HepG2 (cell line): ENCODE data around the gene WDR91. TPM values are rescaled to one million over a fixed set of nuclear protein-coding genes. Genes with fewer than 3 reads are reported as not detected.
A peak's percentile ranks its signal among the peaks of the same experiment; 100 is the strongest.
"Not testable (repeated sequence)": the region's sequence is repeated elsewhere in the genome, so short reads cannot be mapped to it uniquely, and the experiment has no call there.

Experiments
- ATAC-seq: fragments of 200-7000 bp; cut with Tn5 transposase; 3 replicates; pipeline ENCODE4 v1.9.1; 2020; ENCODE audit warnings: mild to moderate bottlenecking, moderate library complexity
- BruUV-seq: library from RNA; stranded (reverse); fragments of 400-500 nt; replicated peaks from 2 replicates; lab custom pipeline; 2021; lab: Mats Ljungman, UMichigan
- CTCF ChIA-PET: fragments of 300-600 bp; formaldehyde crosslinking; extraction: SDS; loops from one replicate; lab custom pipeline; 2021; ENCODE audit warnings: low total read pairs, inconsistent platforms, low intra/inter-chr PET ratio; lab: Yijun Ruan, JAX
- POLR2A ChIA-PET: fragments of 350-600 bp; sonication (Branson Sonifier 250); formaldehyde crosslinking; loops from one replicate; lab custom pipeline; 2020; ENCODE audit warnings: antibody characterized with exemption, inconsistent platforms; lab: Yijun Ruan, JAX
- DNase-seq: peaks from one replicate; pipeline ENCODE4 v3.0.0-alpha.2; 2015; ENCODE audit warnings: low spot score
- FAIRE-seq: peaks from 3 replicates; lab custom pipeline; 2011; peaks lifted over from hg19 to GRCh38; lab: Jason Lieb, UNC
- H2AFZ ChIP-seq: one replicate; pipeline ENCODE4 v1.6.1; 2011; ENCODE audit warnings: low read length, inconsistent platforms
- H3K27ac ChIP-seq: fragments of 300-600 bp; 3 replicates; pipeline ENCODE4 v1.8.0; 2011; ENCODE audit warnings: mixed run types, mild to moderate bottlenecking, mixed read lengths, low read length, inconsistent platforms; ENCODE audit not compliant: insufficient read depth; ENCODE audit errors: extremely low read length
- H3K27me3 ChIP-seq, 2 experiments: fragments of 200-600 bp in 1 of 2; 2 replicates in 1 of 2; 3 replicates in 1 of 2; pipeline versions ENCODE4 v1.6.0 to v1.8.0; 2011; ENCODE audit warnings: low read length in 2 of 2, mild to moderate bottlenecking in 2 of 2, moderate library complexity in 2 of 2, inconsistent platforms in 1 of 2; ENCODE audit not compliant: insufficient read depth in 2 of 2, control insufficient read depth in 1 of 2
- H3K36me3 ChIP-seq, 2 experiments: fragments of 200-600 bp in 1 of 2; replicated peaks in 1 of 2; 2 replicates in 1 of 2; 3 replicates in 1 of 2; pipeline versions ENCODE4 v1.5.1 to v1.8.0; 2011; ENCODE audit warnings: low read length in 2 of 2, inconsistent platforms in 1 of 2; ENCODE audit not compliant: insufficient read depth in 2 of 2, control insufficient read depth in 1 of 2
- H3K4me1 ChIP-seq: 2 replicates; pipeline ENCODE4 v1.5.1; 2012; ENCODE audit warnings: low read length, inconsistent platforms; ENCODE audit not compliant: insufficient read depth
- H3K4me2 ChIP-seq: 2 replicates; pipeline ENCODE4 v1.6.0; 2011; ENCODE audit warnings: low read depth, low read length, inconsistent platforms
- H3K4me3 ChIP-seq, 3 experiments: fragments of 200-600 bp in 1 of 3; sonication (generic), shearing (Covaris generic) in 1 of 3; replicated peaks in 1 of 3; 2 replicates each; pipeline ENCODE4 v1.5.1; 2011 to 2016; ENCODE audit warnings: low read length in 3 of 3, inconsistent platforms in 2 of 3, low read depth in 2 of 3, mild to moderate bottlenecking in 2 of 3, control low read depth in 1 of 3, mixed read lengths in 1 of 3; ENCODE audit not compliant: insufficient read depth in 1 of 3
- H3K79me2 ChIP-seq: one replicate; pipeline ENCODE4 v1.6.1; 2011; ENCODE audit warnings: low read length, inconsistent platforms; ENCODE audit not compliant: insufficient read depth
- H3K9ac ChIP-seq: 2 replicates; pipeline ENCODE4 v1.6.0; 2011; ENCODE audit warnings: mild to moderate bottlenecking, low read depth, low read length, inconsistent platforms; ENCODE audit not compliant: insufficient read depth
- H3K9me3 ChIP-seq: 2 replicates; pipeline ENCODE4 v1.5.1; 2012; ENCODE audit warnings: mild to moderate bottlenecking, low read length
- H4K20me1 ChIP-seq: 2 replicates; pipeline ENCODE4 v1.6.0; 2011; ENCODE audit warnings: inconsistent platforms, mild to moderate bottlenecking, low read length, moderate library complexity; ENCODE audit not compliant: insufficient read depth
- BRD4 ChIP-seq: sonication (generic); formaldehyde crosslinking; IDR thresholded peaks from 2 replicates; pipeline ENCODE4 v1.4.0; 2020; ENCODE audit warnings: missing genetic modification reagents
- CREB1 ChIP-seq, 2 experiments: fragments of 450-650 bp in 1 of 2; IDR thresholded peaks; 2 replicates each; pipeline ENCODE4 v1.6.1; 2016 to 2017; ENCODE audit warnings: control low read depth in 1 of 2, mild to moderate bottlenecking in 1 of 2, missing compliant biosample characterization in 1 of 2, missing genetic modification characterization in 1 of 2
- HES4 ChIP-seq: sonication (generic); formaldehyde crosslinking; IDR thresholded peaks from 2 replicates; pipeline ENCODE4 v1.9.0; 2021; ENCODE audit warnings: mild to moderate bottlenecking, missing genetic modification reagents, borderline replicate concordance
- MYC ChIP-seq: sonication (generic); formaldehyde crosslinking; IDR thresholded peaks from 2 replicates; pipeline ENCODE4 v1.9.0; 2021; ENCODE audit warnings: missing genetic modification reagents, borderline replicate concordance
- NONO ChIP-seq, 2 experiments: fragments of 450-650 bp in 1 of 2; sonication (generic) in 1 of 2; formaldehyde crosslinking in 1 of 2; IDR thresholded peaks in 1 of 2; conservative IDR thresholded peaks in 1 of 2; 2 replicates each; pipeline versions ENCODE4 v1.6.1 to v1.8.0; 2017 to 2022; ENCODE audit warnings: mild to moderate bottlenecking in 1 of 2, missing genetic modification reagents in 1 of 2, moderate library complexity in 1 of 2
- POLR2A ChIP-seq, 2 experiments: IDR thresholded peaks; 2 replicates each; pipeline ENCODE4 v1.6.1; 2011; ENCODE audit warnings: low read depth in 2 of 2, low read length in 2 of 2, mild to moderate bottlenecking in 1 of 2, moderate library complexity in 1 of 2; ENCODE audit not compliant: insufficient read depth in 1 of 2
- RBFOX2 ChIP-seq: fragments of 200-400 bp; formaldehyde crosslinking; IDR thresholded peaks from 2 replicates; pipeline ENCODE4 v1.6.1; 2017; ENCODE audit warnings: low read depth, mild to moderate bottlenecking, low read length
- SALL1 ChIP-seq: sonication (generic); formaldehyde crosslinking; IDR thresholded peaks from 2 replicates; pipeline ENCODE4 v1.8.0; 2022; ENCODE audit warnings: mild to moderate bottlenecking, missing genetic modification reagents
- TAF1 ChIP-seq: sonication (generic); formaldehyde crosslinking; IDR thresholded peaks from 2 replicates; pipeline ENCODE4 v1.4.0; 2020; ENCODE audit warnings: missing genetic modification reagents
- UBTF ChIP-seq: sonication (generic); formaldehyde crosslinking; IDR thresholded peaks from 2 replicates; pipeline ENCODE4 v1.4.0; 2020; ENCODE audit warnings: mild to moderate bottlenecking, missing genetic modification reagents
- ZNF891 ChIP-seq: sonication (generic); formaldehyde crosslinking; IDR thresholded peaks from 2 replicates; pipeline ENCODE4 v1.5.0; 2020; ENCODE audit warnings: mild to moderate bottlenecking, missing genetic modification reagents
- WGBS: methylation state at CpG from one replicate; pipeline ENCODE4 v1.1.6; 2017; ENCODE audit warnings: low lambda C conversion rate; 5-methylcytosine and 5-hydroxymethylcytosine counted together
- in situ Hi-C: cut with HindIII; loops from 2 replicates; pipeline ENCODE4 v1.10.0; 2017; ENCODE audit warnings: low pct_unique_long_range_greater_than_20kb; ENCODE audit not compliant: extremely low pct_ligation_motif_present
- intact Hi-C: fragments of 100-400 bp; cut with micrococcal nuclease; formaldehyde crosslinking; loops from one replicate; pipeline ENCODE4 v1.10.0; 2022; ENCODE audit not compliant: unreplicated experiment
- polyA plus RNA-seq, 8 experiments: library from polyadenylated mRNA; depleted of rRNA in 3 of 8; stranded (reverse) in 7 of 8; unstranded in 1 of 8; fragments of >200 nt; fragmentation: Illumina TruSeq in 4 of 8; extraction: Trizol in 4 of 8; gene quantifications; 2 replicates each; pipeline versions ENCODE4 v1.2.1 to v1.2.3, GENCODE V29; 2011 to 2016; ENCODE audit warnings: low read depth in 4 of 8, missing spikeins in 1 of 8, mixed read lengths in 1 of 8; ENCODE audit not compliant: insufficient read depth in 1 of 8
- total RNA-seq, 5 experiments: library from RNA; depleted of rRNA; stranded (reverse); fragments of >200 nt; fragmentation: Illumina TruSeq; extraction: Trizol; gene quantifications; 2 replicates each; pipeline ENCODE4 v1.2.3, GENCODE V29; 2016; ENCODE audit warnings: low read depth in 1 of 5

Gene WDR91
- total and polyA plus RNA-seq, 2 of the 13 experiments (the other 11 are each of a cell fraction or from before 2014, with no cell fraction given), result 11.6 to 12.1 TPM

- H4K20me1 ChIP-seq, result not testable (repeated sequence)
- TF ChIP-seq RBFOX2, result 0 out of 2 replicates have a peak, but pooled peaks have one; percentile 27
- TF ChIP-seq, all 625 proteins: peak for 1; not testable (repeated sequence) for 624
- H3K9me3 ChIP-seq, H3K27me3 ChIP-seq, DNase-seq, FAIRE-seq, ATAC-seq, CTCF ChIA-PET, H2AFZ ChIP-seq, BruUV-seq, H3K27ac ChIP-seq, in situ Hi-C loops: not testable (repeated sequence)
- H3K4me1 ChIP-seq, result peaks cover 51% of the 10 kb centered on the region
- 97% methylated on average over 2 of the region's 4 CpGs for WGBS
- peak overlapping the region; percentile 62 for H3K4me2 ChIP-seq
- peaks cover 65% of the 10 kb centered on the region for H3K79me2 ChIP-seq
- H3K9ac ChIP-seq, result 0 out of 2 replicates have a peak overlapping the region, but pooled peaks have one; percentile 8
- intact Hi-C loops, result loop anchor here (2.0 to 5.0 kb wide), 2 partner anchors 37 to 282 kb away; partner anchors contain the start of gene WDR91
- peaks cover 7 to 37% of the 10 kb centered on the region in 2 experiments for H3K36me3 ChIP-seq
- H3K4me3 ChIP-seq, result peak overlapping the region; percentile 12 to 33 (median 26); a peak in 4 of 6 replicates
- POLR2A ChIA-PET, result interaction anchor here (1.0 kb wide), 1 partner anchor 37 kb away, joined by 3 read pairs; the partner anchor contains the start of gene WDR91
Measured at GRCh38 chr7:135173916-135174315, 37.4 kb downstream of the WDR91 start.

GRCh38 chr7:135171581-135172291 lies 39.6 kb downstream of the WDR91 start:
- ATAC-seq, result peak; percentile 65
- FAIRE-seq; H3K27me3 ChIP-seq; in situ Hi-C loops; H4K20me1 ChIP-seq; H2AFZ ChIP-seq; H3K9me3 ChIP-seq; TF ChIP-seq NONO (IDR thresholded peaks at IDR 0.05): not testable (repeated sequence)
- H3K4me1 ChIP-seq, result peaks cover 60% of the 10 kb centered on the region
- peaks cover 69% of the 10 kb centered on the region for H3K79me2 ChIP-seq
- 0% methylated on average over 10 of the region's 19 CpGs for WGBS
- peak overlapping the region; percentile 92 for H3K9ac ChIP-seq
- peaks cover 6 to 35% of the 10 kb centered on the region in 2 experiments; a peak in 4 of 5 replicates for H3K36me3 ChIP-seq
- POLR2A ChIA-PET, result interaction anchor here (0.7 to 4.4 kb wide), 16 partner anchors 8 to 526 kb away, joined by 3 to 30 read pairs (median 5); partner anchors contain the start of genes AGBL3, BPGM, TMEM140 and WDR91
- H3K27ac ChIP-seq, result peak overlapping the region; percentile 87
- peak; percentile 83 for DNase-seq
- CTCF ChIA-PET, result interaction anchor here (1.3 to 2.4 kb wide), 2 partner anchors 185 to 538 kb away, joined by 3 to 11 read pairs; partner anchors contain the start of gene AGBL3
- intact Hi-C loops, result loop anchor here (2.0 to 5.0 kb wide), 4 partner anchors 17 to 279 kb away; partner anchors contain the start of genes AGBL3 and WDR91
- peak overlapping the region; percentile 70 to 95 (median 84); a peak in 5 of 6 replicates for H3K4me3 ChIP-seq
- TSS peak; percentile 60 for BruUV-seq
- H3K4me2 ChIP-seq, result peak overlapping the region; percentile 74
- TF ChIP-seq CREB1 (IDR thresholded peaks at IDR 0.05) (peak; percentile 17; the same call in 1 of the 2 replicates), CREB1 (CRISPR knock-in tag; IDR thresholded peaks at IDR 0.05) (peak; percentile 46), POLR2A (IDR thresholded peaks at IDR 0.05; ENCODE audit: insufficient read depth in 1 of 2, low read depth in 2 of 2, low read length in 2 of 2) (peak; percentile 72 to 82), HES4 (CRISPR knock-in tag) (0 out of 2 replicates have a peak, but pooled peaks have one; percentile 22), BRD4 (peak; percentile 81), SALL1 (CRISPR knock-in tag) (peak; percentile 42; the same call in 1 of the 2 replicates), MYC (peak; percentile 71; the same call in 1 of the 2 replicates), ZNF891 (CRISPR knock-in tag) (peak; percentile 68; the same call in 1 of the 2 replicates), NONO (CRISPR knock-in tag; conservative IDR thresholded peaks at IDR 0.05) (peak; percentile 50; the same call in 1 of the 2 replicates), UBTF (CRISPR knock-in tag) (peak; percentile 60), TAF1 (CRISPR knock-in tag) (peak; percentile 84)
